Ishikawa (cell line): ENCODE data around the gene LPP.

Source experiments
- CEBPB ChIP-seq: IDR thresholded peaks from 2 replicates; pipeline ENCODE4 v1.6.1; 2012
- CREB1 ChIP-seq: IDR thresholded peaks from 2 replicates; pipeline ENCODE4 v1.6.1; 2012; ENCODE audit warnings: low read depth
- EGR1 ChIP-seq: IDR thresholded peaks from 2 replicates; pipeline ENCODE4 v1.6.1; 2012
- EP300 ChIP-seq: IDR thresholded peaks from 2 replicates; pipeline ENCODE4 v1.6.1; 2012; ENCODE audit warnings: borderline replicate concordance
- FOXM1 ChIP-seq: IDR thresholded peaks from 2 replicates; pipeline ENCODE4 v1.6.1; 2012; ENCODE audit warnings: low read depth, borderline replicate concordance
- MAX ChIP-seq: IDR thresholded peaks from 2 replicates; pipeline ENCODE4 v1.6.1; 2012
- NFIC ChIP-seq: IDR thresholded peaks from 2 replicates; pipeline ENCODE4 v1.6.1; 2012
- RAD21 ChIP-seq: IDR thresholded peaks from 2 replicates; pipeline ENCODE4 v1.6.1; 2012; ENCODE audit warnings: low read depth
- REST ChIP-seq: IDR thresholded peaks from 2 replicates; pipeline ENCODE4 v1.6.1; 2012; ENCODE audit warnings: low read depth, mild to moderate bottlenecking
- TAF1 ChIP-seq: IDR thresholded peaks from 2 replicates; pipeline ENCODE4 v1.6.1; 2012; ENCODE audit warnings: low read depth, mild to moderate bottlenecking
- TCF12 ChIP-seq: IDR thresholded peaks from 2 replicates; pipeline ENCODE4 v1.6.1; 2012; ENCODE audit warnings: low read depth
- TEAD4 ChIP-seq: IDR thresholded peaks from 2 replicates; pipeline ENCODE4 v1.6.1; 2012
- USF1 ChIP-seq: IDR thresholded peaks from 2 replicates; pipeline ENCODE4 v1.6.1; 2012
- YY1 ChIP-seq: IDR thresholded peaks from 2 replicates; pipeline ENCODE4 v1.6.1; 2012; ENCODE audit warnings: low read depth
- ZBTB7A ChIP-seq: IDR thresholded peaks from 2 replicates; pipeline ENCODE4 v1.6.1; 2012; ENCODE audit warnings: low read depth

Gene LPP

GRCh38 chr3:188229177-188229576 lies 75.2 kb downstream of the LPP start:
- no peak for TF ChIP-seq TAF1
- TF ChIP-seq NFIC = no peak
- TF ChIP-seq EP300 = 0 out of 2 replicates have a peak, but pooled peaks have one; percentile 23
- no peak for TF ChIP-seq EGR1

- TF ChIP-seq TAF1 (no peak), TEAD4 (no peak), CEBPB (no peak), REST (no peak)
Measured at GRCh38 chr3:188229726-188230125, 75.8 kb downstream of the LPP start.

- TF ChIP-seq TEAD4 (no peak), FOXM1 (no peak), CEBPB (no peak), REST (no peak), TCF12 (no peak), EGR1 (no peak), RAD21 (no peak), ZBTB7A (no peak), USF1 (no peak), TAF1 (no peak), EP300 (no peak), YY1 (no peak), NFIC (no peak)
Measured at GRCh38 chr3:188230962-188231361, 77.0 kb downstream of the LPP start.

- TF ChIP-seq CEBPB = no peak
- no peak for TF ChIP-seq TEAD4
- TF ChIP-seq ZBTB7A = no peak
- no peak for TF ChIP-seq RAD21
- no peak for TF ChIP-seq FOXM1
- no peak for TF ChIP-seq USF1
- TF ChIP-seq CREB1 = no peak
- no peak for TF ChIP-seq NFIC
- no peak for TF ChIP-seq REST
- no peak for TF ChIP-seq YY1
- no peak for TF ChIP-seq MAX
- TF ChIP-seq EGR1 = no peak
- TF ChIP-seq TAF1 = no peak
- TF ChIP-seq TCF12 = no peak
- TF ChIP-seq EP300 = no peak
Measured at GRCh38 chr3:188231456-188231855, 77.5 kb downstream of the LPP start.

- TF ChIP-seq ZBTB7A = no peak
- TF ChIP-seq NFIC = no peak
- no peak for TF ChIP-seq REST
- no peak for TF ChIP-seq CEBPB
- no peak for TF ChIP-seq RAD21
- TF ChIP-seq YY1 = no peak
- TF ChIP-seq CREB1 = no peak
- TF ChIP-seq TCF12 = no peak
- TF ChIP-seq MAX = no peak
- no peak for TF ChIP-seq USF1
- no peak for TF ChIP-seq TAF1
- TF ChIP-seq TEAD4 = no peak
- TF ChIP-seq EP300 = no peak
- TF ChIP-seq EGR1 = no peak
- TF ChIP-seq FOXM1 = no peak
Measured at GRCh38 chr3:188232656-188233055, 78.7 kb downstream of the LPP start.
